Amygdala (tissue), 56 donors: ENCODE data around the gene WBP1L.
"Not testable (repeated sequence)": the region's sequence is repeated elsewhere in the genome, so short reads cannot be mapped to it uniquely, and the experiment has no call there.

Experiments
- DNase-seq, 56 donors: peaks; one replicate each; lab custom pipeline; 2025; lab: John Stamatoyannopoulos, UW

The WBP1L gene

GRCh38 chr10:102743588-102744373 lies at the start of gene WBP1L:
WBP1L (plus strand) TSS chr10:102743948; CDS start chr10:102744054, 106 bp downstream.
- DNase-seq, result peak; percentile 7 to 100 (median 96)

- not testable (repeated sequence) for DNase-seq
Observed at GRCh38 chr10:102695401-102695800, 48.3 kb upstream of the WBP1L start.

- DNase-seq, result no peak
Observed at GRCh38 chr10:102696736-102697135, 47.0 kb upstream of the WBP1L start.

- DNase-seq, result no peak
Observed at GRCh38 chr10:102698894-102699293, 44.9 kb upstream of the WBP1L start.

- DNase-seq, result no peak
Observed at GRCh38 chr10:102701272-102701671, 42.5 kb upstream of the WBP1L start.

- DNase-seq, result no peak
Observed at GRCh38 chr10:102701796-102702195, 42.0 kb upstream of the WBP1L start.

- DNase-seq, result no peak
Observed at GRCh38 chr10:102702742-102703141, 41.0 kb upstream of the WBP1L start.

GRCh38 chr10:102704915-102705314 lies 38.8 kb upstream of the WBP1L start:
- DNase-seq, result no peak

- no peak for DNase-seq
Observed at GRCh38 chr10:102705531-102705930, 38.2 kb upstream of the WBP1L start.

GRCh38 chr10:102710609-102711008 lies 33.1 kb upstream of the WBP1L start:
- DNase-seq, result no peak

GRCh38 chr10:102712089-102712488 lies 31.7 kb upstream of the WBP1L start:
- DNase-seq, result no peak

- no peak for DNase-seq
Observed at GRCh38 chr10:102712843-102713538, 30.8 kb upstream of the WBP1L start.

- peak in 7 of 56 donors; percentile 45 to 71 (median 66) for DNase-seq
Observed at GRCh38 chr10:102713539-102713813, 30.3 kb upstream of the WBP1L start.

GRCh38 chr10:102713814-102714620 lies 29.7 kb upstream of the WBP1L start, which contains the start of gene ARL3:
ARL3 (minus strand) TSS chr10:102714397; CDS start chr10:102714275, 122 bp downstream.
- DNase-seq, result peak; percentile 64 to 99 (median 96)

GRCh38 chr10:102714621-102715455 lies 28.9 kb upstream of the WBP1L start, which contains the start of gene SFXN2:
SFXN2 (plus strand) TSS chr10:102714636; CDS start chr10:102726637, 12,001 bp downstream.
- peak in 7 of 56 donors; percentile 9 to 63 (median 45) for DNase-seq

GRCh38 chr10:102715880-102716279 lies 27.9 kb upstream of the WBP1L start:
- no peak for DNase-seq

- DNase-seq, result not testable (repeated sequence)
Observed at GRCh38 chr10:102716900-102717565, 26.7 kb upstream of the WBP1L start.

- DNase-seq, result no peak
Observed at GRCh38 chr10:102718220-102718619, 25.5 kb upstream of the WBP1L start.

GRCh38 chr10:102720337-102720736 lies 23.4 kb upstream of the WBP1L start:
- no peak for DNase-seq
